GM23338 (cell line): ENCODE data around the gene RAP1A. TPM values are rescaled to one million over a fixed set of nuclear protein-coding genes. Genes with fewer than 3 reads are reported as not detected.

Experiments used
- ATAC-seq: fragments of 200-7000 bp; cut with Tn5 transposase; 3 replicates; pipeline ENCODE4 v1.9.1; 2020
- DNase-seq: peaks from one replicate; pipeline ENCODE4 v3.0.0-alpha.2; 2015; ENCODE audit warnings: low spot score
- H2AFZ ChIP-seq: fragments of 200-600 bp; sonication (generic); 2 replicates; pipeline ENCODE4 v1.8.0; 2016; ENCODE audit warnings: antibody characterized with exemption, mild to moderate bottlenecking, moderate library complexity
- H3F3A ChIP-seq: fragments of 200-600 bp; sonication (generic); replicated peaks from 2 replicates; pipeline ENCODE4 v1.8.0; 2017; ENCODE audit warnings: antibody characterized with exemption, mixed run types, low read depth
- H3K27ac ChIP-seq: fragments of 200-600 bp; sonication (generic); 2 replicates; pipeline ENCODE4 v1.6.1; 2016; ENCODE audit warnings: low read depth
- H3K27me3 ChIP-seq: fragments of 200-600 bp; sonication (generic); 2 replicates; pipeline ENCODE4 v1.8.0; 2016; ENCODE audit warnings: mild to moderate bottlenecking, mixed run types, moderate library complexity; ENCODE audit not compliant: insufficient read depth
- H3K36me3 ChIP-seq: fragments of 200-600 bp; sonication (generic); 2 replicates; pipeline ENCODE4 v1.8.0; 2016; ENCODE audit warnings: mild to moderate bottlenecking; ENCODE audit not compliant: insufficient read depth
- H3K4me1 ChIP-seq: fragments of 200-600 bp; sonication (generic); 2 replicates; pipeline ENCODE4 v1.8.0; 2016; ENCODE audit warnings: mild to moderate bottlenecking, moderate library complexity; ENCODE audit not compliant: insufficient read depth
- H3K4me2 ChIP-seq: fragments of 200-600 bp; sonication (generic); 2 replicates; pipeline ENCODE4 v1.7.1; 2017; ENCODE audit warnings: mixed run types
- H3K4me3 ChIP-seq: fragments of 200-600 bp; sonication (generic); 2 replicates; pipeline ENCODE4 v1.6.1; 2016; ENCODE audit warnings: mixed run types
- H3K79me2 ChIP-seq: fragments of 200-600 bp; sonication (generic); replicated peaks from 2 replicates; pipeline ENCODE4 v1.8.0; 2017; ENCODE audit warnings: mild to moderate bottlenecking; ENCODE audit not compliant: insufficient read depth
- H3K9me2 ChIP-seq: fragments of 200-600 bp; sonication (generic); 2 replicates; pipeline ENCODE4 v1.8.0; 2017; ENCODE audit not compliant: insufficient read depth
- H4K20me1 ChIP-seq: fragments of 200-600 bp; sonication (generic); replicated peaks from 2 replicates; pipeline ENCODE4 v1.8.0; 2017; ENCODE audit warnings: mild to moderate bottlenecking; ENCODE audit not compliant: insufficient read depth
- H3K27ac Mint-ChIP-seq: 2 replicates; pipeline ENCODE4 v1.8.0; 2020; ENCODE audit warnings: inconsistent platforms, mild to moderate bottlenecking, moderate library complexity, mixed read lengths
- H3K27me3 Mint-ChIP-seq: 3 replicates; pipeline ENCODE4 v1.8.0; 2022; ENCODE audit warnings: low read depth, mild to moderate bottlenecking, moderate library complexity, mixed read lengths, inconsistent platforms; ENCODE audit not compliant: insufficient read depth, poor library complexity
- H3K36me3 Mint-ChIP-seq: 3 replicates; pipeline ENCODE4 v1.8.0; 2021; ENCODE audit warnings: low read depth, mild to moderate bottlenecking, inconsistent platforms, moderate library complexity, mixed read lengths
- H3K4me1 Mint-ChIP-seq: 3 replicates; pipeline ENCODE4 v1.8.0; 2020; ENCODE audit warnings: mild to moderate bottlenecking, inconsistent platforms, mixed read lengths
- H3K4me3 Mint-ChIP-seq: 3 replicates; pipeline ENCODE4 v1.8.0; 2021; ENCODE audit warnings: moderate library complexity, mild to moderate bottlenecking, inconsistent platforms, mixed read lengths
- H3K9me3 Mint-ChIP-seq: 3 replicates; pipeline ENCODE4 v1.8.0; 2020; ENCODE audit warnings: moderate library complexity, mild to moderate bottlenecking, inconsistent platforms, mixed read lengths
- CREB1 ChIP-seq: fragments of 250-450 bp; sonication (Bioruptor Pico); IDR thresholded peaks from 2 replicates; pipeline ENCODE4 v1.5.0; 2020; ENCODE audit warnings: low read depth, mild to moderate bottlenecking, moderate library complexity
- ETS1 ChIP-seq: IDR thresholded peaks from 2 replicates; pipeline ENCODE4 v1.6.1; 2016; ENCODE audit warnings: antibody characterized with exemption
- EZH2 ChIP-seq: fragments of 200-600 bp; sonication (generic); IDR thresholded peaks from one replicate; pipeline ENCODE4 v1.8.0; 2017; ENCODE audit warnings: antibody characterized with exemption, mild to moderate bottlenecking, low read depth; ENCODE audit not compliant: unreplicated experiment
- EZH2phosphoT487 ChIP-seq: fragments of 200-600 bp; sonication (generic); IDR thresholded peaks from one replicate; pipeline ENCODE4 v1.8.1; 2018; ENCODE audit warnings: antibody characterized with exemption; ENCODE audit not compliant: unreplicated experiment
- NANOG ChIP-seq: IDR thresholded peaks from 2 replicates; pipeline ENCODE4 v1.6.1; 2016; ENCODE audit warnings: antibody characterized with exemption, borderline replicate concordance
- STAT1 ChIP-seq: IDR thresholded peaks from one replicate; pipeline ENCODE4 v1.6.1; 2016; ENCODE audit warnings: antibody characterized with exemption; ENCODE audit not compliant: unreplicated experiment
- ZNF114 ChIP-seq: fragments of 250-450 bp; sonication (Bioruptor Pico); IDR thresholded peaks from 2 replicates; pipeline ENCODE4 v1.5.0; 2020; ENCODE audit warnings: mild to moderate bottlenecking, moderate library complexity
- ZNF331 ChIP-seq: fragments of 250-450 bp; sonication (Bioruptor Pico); IDR thresholded peaks from 2 replicates; pipeline ENCODE4 v1.5.0; 2020; ENCODE audit warnings: low read depth, mild to moderate bottlenecking, moderate library complexity
- ZNF462 ChIP-seq: fragments of 250-450 bp; sonication (Bioruptor Pico); IDR thresholded peaks from 2 replicates; pipeline ENCODE4 v1.5.0; 2020; ENCODE audit warnings: mild to moderate bottlenecking, moderate library complexity
- polyA plus RNA-seq: library from polyadenylated mRNA; unstranded; fragments of >200 nt; fragmentation: Nextera tagmentation; extraction: Ambion mirVana; gene quantifications from 2 replicates; pipeline ENCODE4 v1.2.1, GENCODE V29; 2016
- total RNA-seq: library from RNA; depleted of rRNA; stranded (reverse); fragments of >200 nt; shearing (Covaris generic); gene quantifications from 2 replicates; pipeline ENCODE4 v1.2.3, GENCODE V29; 2014

RAP1A gene
- total and polyA plus RNA-seq, 2 experiments from 2014 or later, result 16.2 to 23.0 TPM

GRCh38 chr1:111621050-111621449 is 1.5 kb downstream of the RAP1A start (continued):
- TF ChIP-seq EZH2 (no peak), ETS1 (no peak), CREB1 (CRISPR knock-in tag) (no peak)

- H3K27me3 Mint-ChIP-seq, result peaks cover 6% of the 10 kb centered on the region
- Histone ChIP-seq H3K79me2 (peaks cover 68% of the 10 kb centered on the region), H3K4me2 (no peak overlapping the region), H3F3A (no peaks in the 10 kb centered on the region), H4K20me1 (peaks cover 35% of the 10 kb centered on the region), H3K9me2 (no peaks in the 10 kb centered on the region), H3K27ac (no peak overlapping the region), H3K36me3 (no peaks in the 10 kb centered on the region), H2AFZ (no peak overlapping the region), H3K4me1 (peaks cover 19% of the 10 kb centered on the region), H3K4me3 (no peak overlapping the region), H3K27me3 (no peaks in the 10 kb centered on the region)
- H3K36me3 Mint-ChIP-seq, result peaks cover 2% of the 10 kb centered on the region; the same call in 2 of the 3 replicates
- no peaks in the 10 kb centered on the region for H3K9me3 Mint-ChIP-seq
- no peak overlapping the region; the same call in 2 of the 3 replicates for H3K4me3 Mint-ChIP-seq
- no peak for TF ChIP-seq ZNF331 (CRISPR knock-in tag)
- TF ChIP-seq ETS1, result no peak
- no peak for TF ChIP-seq ZNF114
- TF ChIP-seq NANOG, result no peak
- DNase-seq (no peak), ATAC-seq (no peak)
- H3K4me1 Mint-ChIP-seq, result peaks cover 21% of the 10 kb centered on the region
- no peak overlapping the region for H3K27ac Mint-ChIP-seq
Measured at GRCh38 chr1:111622166-111622565, 2.6 kb downstream of the RAP1A start.

- peaks cover 21% of the 10 kb centered on the region for H3K4me1 ChIP-seq
- no peak overlapping the region for H3K4me3 Mint-ChIP-seq
- no peaks in the 10 kb centered on the region for H3K36me3 ChIP-seq
- H3K27ac ChIP-seq, result no peak overlapping the region
- no peak overlapping the region for H3K4me3 ChIP-seq
- H3K9me2 ChIP-seq, result no peaks in the 10 kb centered on the region
- H3K79me2 ChIP-seq, result peaks cover 90% of the 10 kb centered on the region
- H3K27me3 ChIP-seq, result no peaks in the 10 kb centered on the region
- DNase-seq, result no peak
- no peak overlapping the region for H3K4me2 ChIP-seq
- H2AFZ ChIP-seq, result no peak overlapping the region
- H4K20me1 ChIP-seq, result peaks cover 35% of the 10 kb centered on the region
- H3K36me3 Mint-ChIP-seq, result peaks cover 2% of the 10 kb centered on the region; the same call in 2 of the 3 replicates
- H3K9me3 Mint-ChIP-seq, result no peaks in the 10 kb centered on the region
- H3K27me3 Mint-ChIP-seq, result peaks cover 6% of the 10 kb centered on the region
- H3K4me1 Mint-ChIP-seq, result peaks cover 30% of the 10 kb centered on the region
- no peak overlapping the region for H3K27ac Mint-ChIP-seq
- no peak for ATAC-seq
- H3F3A ChIP-seq, result no peaks in the 10 kb centered on the region
- TF ChIP-seq ZNF114 (no peak), ETS1 (no peak), EZH2phosphoT487 (no peak), EZH2 (no peak), STAT1 (no peak), NANOG (no peak), ZNF462 (CRISPR knock-in tag) (no peak), CREB1 (CRISPR knock-in tag) (no peak), ZNF331 (CRISPR knock-in tag) (no peak)
Measured at GRCh38 chr1:111624382-111624781, 4.8 kb downstream of the RAP1A start.
